Measurements from ENCODE around the gene TAF1D.
A peak's percentile ranks its signal among the peaks of the same experiment; 100 is the strongest.

TAF1D gene

DNA sequence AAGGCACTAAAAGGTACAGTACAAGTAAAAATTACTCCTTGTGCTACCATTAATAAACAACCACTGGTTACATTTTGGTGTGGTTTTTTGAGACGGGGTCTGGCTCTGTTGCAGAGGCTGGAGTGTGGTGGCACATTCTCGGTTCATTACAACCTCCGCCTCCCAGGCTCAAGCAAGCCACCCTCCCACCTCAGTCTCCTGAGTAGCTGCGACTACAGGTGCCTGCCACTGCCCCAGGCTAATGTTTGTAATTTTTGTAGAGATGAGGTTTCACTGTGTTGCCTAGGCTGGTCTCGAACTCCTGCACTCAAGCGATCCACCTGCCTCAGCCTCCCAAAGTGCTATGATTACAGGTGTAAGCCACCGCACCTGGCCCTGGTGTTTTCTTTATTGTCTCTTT, 20.8 kb downstream of the TAF1D start:
- DNase-seq, result no peak

DNA sequence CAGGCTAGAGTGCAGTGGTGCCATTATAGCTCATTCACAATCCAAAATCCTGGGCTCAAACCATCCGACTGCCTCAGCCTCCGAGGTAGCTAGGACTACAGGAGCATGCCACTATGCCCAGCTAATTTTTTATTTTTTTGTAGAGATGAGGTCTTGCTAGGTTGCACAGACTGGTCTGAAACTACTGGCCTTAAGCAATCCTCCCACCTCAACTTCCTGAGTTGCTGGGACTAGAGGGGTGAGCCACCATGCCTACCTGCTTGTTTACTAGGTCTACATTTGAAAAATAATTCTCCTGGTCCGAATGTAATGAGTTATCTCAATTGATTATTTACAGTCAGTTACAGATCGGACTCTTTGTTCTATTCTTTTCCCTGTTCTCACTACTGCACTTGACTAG, 22.0 kb downstream of the TAF1D start:
- DNase-seq, result no peak

DNA sequence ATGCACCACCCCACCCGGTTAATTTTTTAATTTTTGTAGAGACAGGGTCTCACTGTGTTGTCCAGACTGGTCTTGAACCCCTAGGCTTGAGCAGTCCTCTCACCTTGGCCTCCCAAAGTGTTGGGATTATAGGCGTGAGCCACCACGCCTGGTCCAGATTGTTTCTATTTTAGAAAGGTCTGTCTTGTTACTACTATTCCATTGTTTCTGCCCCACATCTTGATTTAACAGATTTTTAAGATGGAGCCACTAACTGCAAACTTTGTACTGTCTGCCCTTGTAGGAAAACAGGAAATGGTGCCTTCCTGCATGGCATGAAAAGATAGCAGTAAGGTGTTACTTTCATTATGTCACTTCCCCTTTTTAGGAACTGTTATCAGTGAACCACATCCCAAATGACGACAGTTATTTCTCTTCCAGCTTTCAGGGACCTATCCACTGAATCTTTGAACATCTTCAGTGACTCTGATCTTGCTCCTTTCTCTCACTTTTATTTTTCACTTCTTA, 23.2 kb downstream of the TAF1D start:
- DNase-seq, result no peak

DNA sequence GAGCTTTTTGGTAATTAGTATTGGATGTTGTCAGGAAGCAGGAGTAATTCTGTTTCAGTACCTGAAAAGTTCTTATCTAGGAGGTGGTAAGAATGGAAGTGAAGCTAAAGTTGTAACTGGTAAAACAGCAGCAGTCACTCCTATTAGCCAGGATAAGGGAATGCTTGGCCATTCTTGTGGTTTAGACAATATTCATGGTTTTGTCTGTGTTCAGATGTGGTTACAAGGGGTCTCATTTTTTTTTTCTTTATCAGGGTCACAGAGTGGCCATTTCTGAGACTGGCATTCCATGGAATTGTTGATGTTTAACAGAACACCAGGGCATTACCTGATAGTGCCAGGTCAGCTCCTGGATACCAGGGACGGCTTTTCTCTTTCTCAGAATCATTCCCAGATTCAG, 23.8 kb downstream of the TAF1D start:
- no peak for DNase-seq

DNA sequence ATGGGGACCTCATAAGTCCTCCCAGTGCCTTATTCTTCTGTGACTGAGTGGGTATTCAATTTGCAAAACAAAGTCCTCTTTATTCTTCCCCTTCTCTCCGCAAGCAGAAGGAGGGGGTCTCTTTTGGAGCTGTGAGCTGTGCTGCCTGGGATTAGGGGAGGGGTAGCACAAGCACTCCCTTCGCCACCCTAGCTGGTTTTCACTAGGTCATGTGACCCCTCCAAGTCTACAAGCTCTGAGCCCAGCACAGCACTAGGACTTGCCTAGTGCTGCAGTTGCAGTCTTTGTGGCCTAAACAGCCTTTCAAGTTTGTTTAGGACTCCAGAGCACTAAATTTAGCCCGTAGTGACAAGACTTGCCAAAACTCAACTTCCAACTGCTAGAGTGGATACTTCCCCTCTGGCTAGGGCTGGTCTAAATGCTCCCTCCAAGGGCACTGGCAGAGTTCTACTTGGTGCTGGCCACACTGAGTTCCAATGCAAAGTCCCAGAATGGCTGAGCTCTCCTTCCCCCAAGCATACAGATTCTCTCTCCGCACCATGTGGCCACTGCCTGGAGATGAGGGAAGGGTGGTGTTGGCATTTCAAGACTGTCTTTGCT, 25.4 kb downstream of the TAF1D start:
- no peak for DNase-seq

DNA sequence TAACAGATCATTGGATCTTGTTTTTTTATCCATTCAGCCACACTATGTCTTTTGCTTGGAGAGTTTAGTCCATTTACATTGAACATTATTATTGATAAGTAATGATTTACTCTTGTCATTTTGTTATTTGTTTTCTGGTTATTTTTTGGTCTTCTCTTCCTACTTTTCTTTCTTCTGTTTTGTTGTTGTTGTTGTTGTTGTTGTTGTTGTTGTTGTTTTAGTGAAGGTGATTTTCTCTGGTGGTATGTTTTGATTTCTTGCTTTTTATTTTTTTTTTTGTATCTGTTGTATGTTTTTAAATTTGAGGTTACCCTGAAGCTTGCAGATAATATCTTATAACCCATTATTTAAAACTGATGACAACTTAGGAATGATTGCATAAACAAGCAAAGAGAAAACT, 28.6 kb downstream of the TAF1D start:
- DNase-seq, result no peak

DNA sequence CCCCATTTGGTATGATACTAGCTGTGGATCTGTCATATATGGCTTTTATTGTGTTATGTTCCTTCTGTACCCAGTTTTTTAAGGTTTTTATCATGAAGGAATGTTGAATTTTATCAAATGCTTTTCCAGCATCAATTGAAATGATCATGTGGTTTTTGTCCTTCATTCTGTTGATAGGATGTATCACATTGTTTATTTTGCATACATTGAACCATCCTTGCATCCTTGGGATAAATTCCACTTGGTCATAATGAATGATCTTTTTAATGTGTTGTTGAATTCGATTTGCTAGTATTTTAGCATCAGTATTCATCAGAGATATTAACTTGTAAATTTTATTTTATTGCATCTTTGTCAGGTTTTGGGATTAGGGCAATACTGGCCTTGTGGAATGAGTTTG, 31.1 kb downstream of the TAF1D start:
- DNase-seq, result no peak

DNA sequence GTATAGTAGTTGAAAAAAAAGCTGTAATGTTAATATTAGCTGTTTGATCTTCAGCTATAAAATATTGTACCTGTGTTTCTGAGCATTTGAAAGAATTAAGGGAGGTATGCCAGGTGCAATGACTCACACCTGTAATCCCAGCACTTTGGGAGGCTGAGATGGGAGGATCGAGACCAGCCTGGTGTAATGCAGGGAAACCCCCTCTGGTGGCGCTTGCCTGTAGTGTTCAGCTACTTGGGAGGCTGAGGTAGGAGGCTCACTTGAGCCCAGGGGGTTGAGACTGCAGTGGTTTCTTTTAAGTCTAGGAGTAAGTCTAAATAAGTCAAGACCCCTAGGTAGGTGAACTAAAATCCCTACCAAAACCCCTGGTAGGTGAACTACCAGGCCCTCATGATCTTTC, 37.1 kb downstream of the TAF1D start:
- no peak for DNase-seq

DNA sequence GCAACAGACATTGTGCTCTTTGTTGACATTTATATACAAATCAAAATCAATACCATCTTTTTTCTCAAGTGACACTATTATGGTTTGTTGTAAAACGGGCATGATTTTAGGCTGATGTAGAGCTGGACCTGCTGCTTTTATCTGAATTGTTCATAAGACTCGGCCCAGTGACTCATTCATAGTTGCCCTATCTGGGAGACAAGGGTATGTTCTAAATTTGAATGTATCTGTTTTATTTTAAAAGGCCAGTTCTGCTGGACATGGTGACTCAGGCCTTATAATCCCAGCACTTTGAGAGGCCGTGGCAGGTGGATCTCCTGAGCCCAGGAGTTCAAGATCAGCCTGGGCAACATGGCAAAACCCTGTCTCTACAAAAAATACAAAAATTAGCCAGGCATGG, 40.5 kb downstream of the TAF1D start:
- DNase-seq, result no peak

DNA sequence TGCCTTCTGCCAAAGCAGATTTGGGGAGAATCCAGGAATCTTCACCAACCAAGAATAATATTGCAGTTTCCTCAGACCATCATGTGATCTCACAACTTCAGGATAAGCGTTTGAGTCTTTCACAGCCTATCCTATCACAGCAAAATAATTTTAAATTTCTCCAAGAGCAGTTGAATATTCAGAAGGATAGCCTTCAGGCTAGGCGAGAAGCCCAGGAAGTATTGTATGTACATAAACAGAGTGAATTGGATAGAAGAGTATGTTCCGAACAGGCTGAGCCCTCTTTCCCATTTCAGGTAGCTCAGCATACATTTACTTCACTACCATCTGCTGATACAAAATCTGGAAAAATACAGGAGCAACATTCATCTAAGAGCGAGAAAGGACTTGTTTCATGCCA, 43.7 kb downstream of the TAF1D start:
- DNase-seq, result no peak

DNA sequence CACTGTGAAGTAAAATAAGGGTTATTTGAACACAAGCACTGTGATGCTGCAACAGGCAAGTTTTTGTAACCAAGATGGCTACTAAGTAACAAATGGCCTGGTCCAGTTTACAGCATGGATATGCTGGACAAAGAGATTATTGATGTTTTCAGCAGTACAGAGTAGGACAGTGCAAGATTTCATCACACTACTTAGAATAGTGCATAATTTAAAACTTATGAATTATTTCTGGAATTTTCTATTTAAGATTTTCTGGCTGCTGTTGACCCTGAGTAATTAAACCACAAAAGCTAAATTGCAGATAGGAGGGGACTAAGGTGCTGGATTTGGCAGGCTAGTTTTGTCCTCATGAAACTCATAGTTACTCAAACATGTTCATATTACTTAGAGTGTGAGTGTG, 46.7 kb downstream of the TAF1D start:
- peak; percentile 8 for DNase-seq

DNA sequence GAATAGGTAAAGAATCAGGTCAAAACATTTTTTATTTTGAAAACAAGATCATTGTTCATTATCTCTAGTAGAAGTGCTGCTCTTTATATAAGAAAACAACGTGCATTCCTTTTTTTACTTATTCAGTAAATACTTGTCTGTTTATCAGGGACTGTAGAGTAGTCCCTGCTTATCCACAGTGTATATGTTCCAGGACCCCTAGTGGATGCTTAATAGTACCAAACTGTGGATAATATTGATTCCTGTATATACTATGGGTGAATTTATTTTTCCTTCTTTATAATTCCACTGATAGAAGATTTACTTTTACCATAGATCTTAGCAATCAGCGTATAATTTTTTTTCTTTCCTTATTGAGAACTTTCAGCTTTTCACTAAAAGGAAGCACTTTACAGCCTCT, 47.2 kb downstream of the TAF1D start:
- no peak for DNase-seq

DNA sequence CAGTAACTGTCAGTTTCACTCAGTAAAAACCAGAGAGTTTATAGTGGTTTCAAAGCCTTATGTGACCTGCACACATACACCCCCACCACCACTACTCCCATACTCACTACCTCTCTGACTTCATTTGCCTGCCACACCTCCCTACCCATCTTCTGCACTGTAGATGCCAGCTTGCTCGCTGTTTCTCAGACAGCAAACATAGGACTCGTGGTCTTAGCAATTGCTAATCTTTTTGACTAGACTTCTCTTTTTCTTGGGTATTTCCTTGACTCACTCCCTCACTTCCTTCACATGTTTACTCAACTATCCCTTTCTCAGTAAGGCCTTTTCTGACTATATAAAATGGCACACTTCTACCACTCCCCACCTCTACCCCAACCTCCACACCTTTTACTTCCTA, 52.1 kb downstream of the TAF1D start:
- no peak for DNase-seq

DNA sequence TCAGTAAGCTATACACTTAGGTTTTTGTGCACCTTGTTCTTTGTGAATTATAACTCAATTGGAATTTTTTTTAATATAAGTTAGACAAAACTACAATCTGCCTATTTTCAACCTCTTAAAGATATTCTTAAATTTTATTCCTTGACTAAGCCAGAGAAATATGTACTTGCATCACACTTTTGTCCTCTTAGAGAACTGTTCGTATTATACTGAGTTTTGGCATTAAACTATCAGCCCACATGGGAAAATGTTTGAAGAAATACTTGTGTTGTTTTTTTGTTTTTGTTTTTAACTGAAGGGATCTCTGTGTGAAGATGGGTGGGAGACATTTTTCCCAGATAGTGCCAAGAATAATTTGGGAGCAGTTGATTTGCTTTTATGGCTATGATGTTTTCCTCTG, 54.5 kb downstream of the TAF1D start:
- peak; percentile 50 for DNase-seq

DNA sequence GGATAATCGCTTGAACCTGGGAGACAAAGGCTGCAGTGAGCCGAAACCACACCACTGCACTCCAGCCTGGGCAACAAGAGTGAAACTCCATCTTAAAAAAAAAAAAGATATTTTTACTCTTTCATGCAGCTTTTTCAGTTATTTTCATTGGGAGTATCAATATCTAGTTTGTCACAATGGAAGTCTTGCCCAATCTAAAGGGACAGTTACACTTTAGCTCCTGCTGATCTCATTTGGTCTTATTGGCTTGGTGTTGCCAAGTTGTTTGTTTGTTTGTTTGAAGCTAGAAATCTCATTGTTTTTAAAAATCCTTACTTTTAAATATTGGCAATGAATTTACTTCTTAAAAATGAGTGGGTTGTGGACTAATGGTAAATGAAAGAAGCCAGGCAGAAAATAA, 55.1 kb downstream of the TAF1D start:
- no peak for DNase-seq
